Breast epithelium (tissue), 4 donors: ENCODE data around the gene DCST1. TPM values are rescaled to one million over a fixed set of nuclear protein-coding genes. Genes with fewer than 3 reads are reported as not detected.
"Not testable (repeated sequence)": the region's sequence is repeated elsewhere in the genome, so short reads cannot be mapped to it uniquely, and the experiment has no call there.

Experiments used
- DNase-seq, 2 donors: peaks; one replicate each; pipeline ENCODE4 v3.0.0-alpha.2; 2019; ENCODE audit warnings: low spot score in 2 of 2
- H3K27ac ChIP-seq, 2 donors: fragments of 200-600 bp; sonication (generic) in 1 of 2; one replicate each; pipeline ENCODE4 v1.5.1; 2016 to 2019; ENCODE audit warnings: mild to moderate bottlenecking in 1 of 2
- H3K27me3 ChIP-seq, 2 donors: fragments of 200-600 bp; sonication (generic) in 1 of 2; one replicate each; pipeline versions ENCODE4 v1.5.1 to v1.6.0; 2017 to 2019; ENCODE audit warnings: control low read depth in 1 of 2, mild to moderate bottlenecking in 1 of 2
- H3K36me3 ChIP-seq: fragments of 200-600 bp; one replicate; pipeline ENCODE4 v1.5.1; 2019
- H3K4me1 ChIP-seq, 2 donors: fragments of 200-600 bp; sonication (generic); one replicate each; pipeline ENCODE4 v1.5.1; 2016 to 2019; ENCODE audit warnings: control low read depth in 1 of 2
- H3K4me3 ChIP-seq, 3 donors: fragments of 200-600 bp; sonication (generic); 1 replicate in 2 of 3; 2 replicates in 1 of 3; pipeline ENCODE4 v1.5.1; 2016 to 2019; ENCODE audit warnings: mild to moderate bottlenecking in 3 of 3, moderate library complexity in 2 of 3
- H3K9me3 ChIP-seq, 2 donors: fragments of 200-600 bp; sonication (generic) in 1 of 2; one replicate each; pipeline ENCODE4 v1.5.1; 2016 to 2019; ENCODE audit warnings: control low read depth in 1 of 2
- POLR2A ChIP-seq: fragments of 450-650 bp; IDR thresholded peaks from one replicate; pipeline ENCODE4 v1.6.1; 2016; ENCODE audit warnings: antibody characterized with exemption, mild to moderate bottlenecking, moderate library complexity
- POLR2AphosphoS5 ChIP-seq, 3 donors: sonication (generic); formaldehyde crosslinking; IDR thresholded peaks; one replicate each; pipeline ENCODE4 v1.6.1; 2017; ENCODE audit warnings: antibody characterized with exemption in 3 of 3
- intact Hi-C: fragments of 100-400 bp; cut with DNase I; formaldehyde crosslinking; loops from one replicate; pipeline ENCODE4 v1.15.1; 2023; ENCODE audit warnings: low total_unique reads
- total RNA-seq, 3 donors: library from RNA; depleted of rRNA; stranded (reverse); fragments of >200 nt; gene quantifications; one replicate each; pipeline ENCODE4 v1.1.0, GENCODE V29; 2016
- TF ChIP-seq, protein P1 (sequence below), 3 donors: fragments of 450-650 bp; IDR thresholded peaks; one replicate each; pipeline ENCODE4 v1.5.1; 2016 to 2017; ENCODE audit warnings: antibody characterized with exemption in 3 of 3, mild to moderate bottlenecking in 3 of 3, moderate library complexity in 3 of 3

The DCST1 gene
- total RNA-seq: under 1 TPM; 0.16 to 0.66 (median 0.44) TPM

DNA sequence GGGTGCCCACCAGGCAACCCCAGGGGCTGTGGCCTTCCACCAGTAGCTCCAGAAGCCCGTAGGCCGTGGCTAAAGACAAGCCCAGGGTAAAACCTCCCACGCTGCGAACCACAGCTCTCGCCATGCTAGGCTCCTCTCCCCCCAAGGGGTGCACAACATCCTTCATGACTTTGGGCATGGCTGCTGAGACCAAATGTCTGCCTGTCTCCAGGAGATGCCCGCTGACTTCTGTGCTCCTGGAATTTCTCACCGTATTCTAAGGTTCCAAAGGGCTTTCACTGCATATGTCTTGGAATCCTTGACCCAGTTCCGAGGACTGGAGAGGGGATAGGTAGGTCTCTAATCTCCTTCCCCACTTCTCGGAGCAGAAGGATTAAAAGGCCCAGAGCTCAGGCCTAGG, at the start of gene DCST1, which contains the start of gene DCST2:
Gene DCST1, plus strand, starts transcription at position 301 of the 400 bp plus-strand sequence. CDS start 213 bp downstream, outside the sequence.
Gene DCST2, minus strand, starts transcription at position 258 of the 400 bp plus-strand sequence. Its CDS starts 80 bp downstream, at position 178.
- intact Hi-C loops: no loop called here
- TF ChIP-seq, protein P1, sequence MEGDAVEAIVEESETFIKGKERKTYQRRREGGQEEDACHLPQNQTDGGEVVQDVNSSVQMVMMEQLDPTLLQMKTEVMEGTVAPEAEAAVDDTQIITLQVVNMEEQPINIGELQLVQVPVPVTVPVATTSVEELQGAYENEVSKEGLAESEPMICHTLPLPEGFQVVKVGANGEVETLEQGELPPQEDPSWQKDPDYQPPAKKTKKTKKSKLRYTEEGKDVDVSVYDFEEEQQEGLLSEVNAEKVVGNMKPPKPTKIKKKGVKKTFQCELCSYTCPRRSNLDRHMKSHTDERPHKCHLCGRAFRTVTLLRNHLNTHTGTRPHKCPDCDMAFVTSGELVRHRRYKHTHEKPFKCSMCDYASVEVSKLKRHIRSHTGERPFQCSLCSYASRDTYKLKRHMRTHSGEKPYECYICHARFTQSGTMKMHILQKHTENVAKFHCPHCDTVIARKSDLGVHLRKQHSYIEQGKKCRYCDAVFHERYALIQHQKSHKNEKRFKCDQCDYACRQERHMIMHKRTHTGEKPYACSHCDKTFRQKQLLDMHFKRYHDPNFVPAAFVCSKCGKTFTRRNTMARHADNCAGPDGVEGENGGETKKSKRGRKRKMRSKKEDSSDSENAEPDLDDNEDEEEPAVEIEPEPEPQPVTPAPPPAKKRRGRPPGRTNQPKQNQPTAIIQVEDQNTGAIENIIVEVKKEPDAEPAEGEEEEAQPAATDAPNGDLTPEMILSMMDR (IDR thresholded peaks at IDR 0.05): no peak
- no peak for TF ChIP-seq POLR2AphosphoS5 (IDR thresholded peaks at IDR 0.05)
- TF ChIP-seq POLR2A: no peak
- Histone ChIP-seq H3K27me3 (no peaks in the 10 kb centered on the region), H3K36me3 (no peaks in the 10 kb centered on the region), H3K9me3 (no peaks in the 10 kb centered on the region), H3K4me3 (no peak within 1 kb of the TSS), H3K27ac (no peak within 1 kb of the TSS), H3K4me1 (peaks cover 0 to under 1% of the 10 kb centered on the region in 2 donors)
- DNase-seq: no peak

DNA sequence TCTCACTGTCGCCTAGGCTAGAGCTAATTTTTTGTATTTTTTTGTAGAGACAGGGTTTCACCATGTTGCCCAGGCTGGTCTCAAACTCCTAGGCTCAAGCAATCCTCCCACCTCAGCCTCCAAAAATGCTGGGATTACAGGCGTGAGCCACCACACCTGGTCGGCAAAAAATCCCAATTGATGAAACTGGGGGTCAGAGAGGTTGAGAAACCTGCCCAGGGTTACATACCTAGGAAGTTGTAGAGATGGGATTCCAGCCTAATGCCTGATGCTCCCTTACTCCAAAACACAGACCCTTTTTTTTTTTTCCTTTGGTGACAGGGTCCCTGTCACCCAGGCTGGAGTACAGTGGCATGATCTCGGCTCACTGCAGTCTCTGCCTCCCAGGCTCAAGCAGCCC, 46.9 kb upstream of the DCST1 start:
- intact Hi-C loops: loop anchor here (1.0 kb wide), 1 partner anchor 21 kb away; no protein-coding TSS in a partner anchor
- H3K4me3 ChIP-seq, DNase-seq, H3K27ac ChIP-seq, H3K27me3 ChIP-seq, H3K36me3 ChIP-seq, H3K9me3 ChIP-seq: not testable (repeated sequence)
- H3K4me1 ChIP-seq: peaks cover 4 to 14% of the 10 kb centered on the region in 2 donors

- Histone ChIP-seq H3K4me1 (peaks cover 4 to 12% of the 10 kb centered on the region in 2 donors), H3K27me3 (no peaks in the 10 kb centered on the region), H3K36me3 (no peaks in the 10 kb centered on the region), H3K4me3 (no peak overlapping the region), H3K9me3 (no peaks in the 10 kb centered on the region), H3K27ac (no peak overlapping the region)
- no peak for DNase-seq
- intact Hi-C loops: loop anchor here (1.0 kb wide), 1 partner anchor 22 kb away; no protein-coding TSS in a partner anchor
- TF ChIP-seq POLR2AphosphoS5 (IDR thresholded peaks at IDR 0.05) (no peak), POLR2A (no peak)
- TF ChIP-seq, protein P1 (IDR thresholded peaks at IDR 0.05): no peak
Observed at GRCh38 chr1:154987326-154987725, 46.3 kb upstream of the DCST1 start.

- intact Hi-C loops: no loop called here
- no peaks in the 10 kb centered on the region for H3K9me3 ChIP-seq
- no peak overlapping the region for H3K4me3 ChIP-seq
- H3K27me3 ChIP-seq: no peaks in the 10 kb centered on the region
- no peaks in the 10 kb centered on the region for H3K36me3 ChIP-seq
- peaks cover 4 to 8% of the 10 kb centered on the region in 2 donors for H3K4me1 ChIP-seq
- TF ChIP-seq, protein P1 (IDR thresholded peaks at IDR 0.05): no peak
- TF ChIP-seq POLR2AphosphoS5 (IDR thresholded peaks at IDR 0.05) (no peak), POLR2A (no peak)
- no peak overlapping the region for H3K27ac ChIP-seq
- no peak for DNase-seq
Observed at GRCh38 chr1:154988058-154988954, 45.3 kb upstream of the DCST1 start.

DNA sequence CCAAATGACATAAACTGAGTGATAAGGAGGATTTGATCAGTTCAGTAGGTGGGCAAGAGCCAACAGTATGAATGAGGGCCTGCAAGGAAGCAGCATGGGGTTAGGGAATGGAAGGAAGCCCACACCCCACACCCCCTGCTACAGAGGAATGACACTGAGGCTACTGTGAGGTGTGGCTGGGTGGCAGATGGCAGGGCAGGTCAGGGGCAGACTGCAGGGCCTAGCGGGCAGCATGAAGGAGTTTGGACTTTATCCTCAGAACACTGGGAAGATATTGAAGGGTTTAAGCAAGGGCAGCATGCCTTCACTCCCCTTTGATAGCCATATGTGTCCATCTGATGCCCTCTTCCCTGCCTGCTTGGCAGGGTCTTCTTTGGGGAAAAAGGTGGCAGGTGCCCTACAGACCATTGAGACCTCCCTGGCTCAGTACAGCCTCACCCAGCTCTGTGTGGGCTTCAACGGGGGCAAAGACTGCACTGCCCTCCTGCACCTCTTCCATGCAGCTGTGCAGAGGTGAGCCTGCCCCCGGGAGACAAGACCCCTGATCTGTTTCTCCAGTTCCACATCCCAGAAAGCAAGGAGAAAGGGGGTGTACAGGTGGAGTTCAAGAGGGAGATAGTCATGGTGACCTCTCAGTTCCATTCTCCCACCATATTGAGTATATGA, 44.3 kb upstream of the DCST1 start:
- H3K36me3 ChIP-seq: no peaks in the 10 kb centered on the region

More for the DNA sequence above, 44.3 kb upstream of the DCST1 start:
- intact Hi-C loops: loop anchor here (1.0 kb wide), 1 partner anchor 23 kb away; no protein-coding TSS in a partner anchor
- DNase-seq: no peak
- H3K4me1 ChIP-seq: no peaks in the 10 kb centered on the region
- H3K27ac ChIP-seq: no peak overlapping the region
- no peak for TF ChIP-seq POLR2A
- TF ChIP-seq POLR2AphosphoS5 (IDR thresholded peaks at IDR 0.05): no peak
- TF ChIP-seq, protein P1 (IDR thresholded peaks at IDR 0.05): no peak
- no peak overlapping the region for H3K4me3 ChIP-seq
- H3K27me3 ChIP-seq: no peaks in the 10 kb centered on the region
- no peaks in the 10 kb centered on the region for H3K9me3 ChIP-seq
